Suprapubic skin (tissue), 4 donors: Measurements from ENCODE around the gene ADAMTS2.

ENCODE experiments used
- EP300 ChIP-seq: sonication (generic); formaldehyde crosslinking; IDR thresholded peaks from one replicate; pipeline ENCODE4 v1.6.1; 2017; ENCODE audit warnings: antibody characterized with exemption
- POLR2AphosphoS5 ChIP-seq, 3 donors: sonication (generic); formaldehyde crosslinking; IDR thresholded peaks; one replicate each; pipeline ENCODE4 v1.6.1; 2017; ENCODE audit warnings: antibody characterized with exemption in 3 of 3
- TF ChIP-seq, protein P1 (sequence below), 2 donors: fragments of 200-600 bp in 1 of 2; fragments of 450-650 bp in 1 of 2; sonication (generic) in 1 of 2; IDR thresholded peaks; one replicate each; pipeline ENCODE4 v1.5.1; 2016 to 2019; ENCODE audit warnings: antibody characterized with exemption in 2 of 2, mild to moderate bottlenecking in 1 of 2, moderate library complexity in 1 of 2

DNA sequence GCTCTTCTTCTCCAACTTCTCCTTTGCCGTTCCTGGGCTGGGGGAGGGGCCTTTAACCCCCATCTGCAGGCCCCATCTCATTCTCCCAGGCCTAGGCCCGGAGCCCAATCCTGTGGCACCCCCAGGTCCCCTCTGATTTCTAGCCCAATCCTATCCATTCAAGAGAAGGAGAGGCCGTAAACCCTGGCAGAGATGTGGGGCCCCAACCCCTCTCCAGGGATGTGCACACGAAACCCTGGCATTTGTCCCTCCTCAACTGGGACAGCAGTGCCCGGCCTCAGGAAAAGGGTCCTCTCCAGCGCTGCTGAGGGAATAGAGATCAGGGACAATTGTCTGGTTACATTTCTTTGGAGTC, 24.2 kb upstream of the ADAMTS2 start:
- TF ChIP-seq, protein P1, sequence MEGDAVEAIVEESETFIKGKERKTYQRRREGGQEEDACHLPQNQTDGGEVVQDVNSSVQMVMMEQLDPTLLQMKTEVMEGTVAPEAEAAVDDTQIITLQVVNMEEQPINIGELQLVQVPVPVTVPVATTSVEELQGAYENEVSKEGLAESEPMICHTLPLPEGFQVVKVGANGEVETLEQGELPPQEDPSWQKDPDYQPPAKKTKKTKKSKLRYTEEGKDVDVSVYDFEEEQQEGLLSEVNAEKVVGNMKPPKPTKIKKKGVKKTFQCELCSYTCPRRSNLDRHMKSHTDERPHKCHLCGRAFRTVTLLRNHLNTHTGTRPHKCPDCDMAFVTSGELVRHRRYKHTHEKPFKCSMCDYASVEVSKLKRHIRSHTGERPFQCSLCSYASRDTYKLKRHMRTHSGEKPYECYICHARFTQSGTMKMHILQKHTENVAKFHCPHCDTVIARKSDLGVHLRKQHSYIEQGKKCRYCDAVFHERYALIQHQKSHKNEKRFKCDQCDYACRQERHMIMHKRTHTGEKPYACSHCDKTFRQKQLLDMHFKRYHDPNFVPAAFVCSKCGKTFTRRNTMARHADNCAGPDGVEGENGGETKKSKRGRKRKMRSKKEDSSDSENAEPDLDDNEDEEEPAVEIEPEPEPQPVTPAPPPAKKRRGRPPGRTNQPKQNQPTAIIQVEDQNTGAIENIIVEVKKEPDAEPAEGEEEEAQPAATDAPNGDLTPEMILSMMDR (IDR thresholded peaks at IDR 0.05), result no peak
- no peak for TF ChIP-seq POLR2AphosphoS5 (IDR thresholded peaks at IDR 0.05)
- TF ChIP-seq EP300, result no peak
